WTC11 (cell line): Measurements from ENCODE around the gene CRACR2B. TPM values are rescaled to one million over a fixed set of nuclear protein-coding genes. Genes with fewer than 3 reads are reported as not detected.

Experiments used
- ATF1 ChIP-seq: sonication (generic); formaldehyde crosslinking; IDR thresholded peaks from 2 replicates; pipeline ENCODE4 v1.8.1; 2023; ENCODE audit warnings: mild to moderate bottlenecking, moderate library complexity, missing genetic modification reagents
- CDX4 ChIP-seq: fragments of 250-450 bp; sonication (Bioruptor Pico); IDR thresholded peaks from 2 replicates; pipeline ENCODE4 v1.9.0; 2021; ENCODE audit warnings: moderate library complexity, mild to moderate bottlenecking, inconsistent platforms, borderline replicate concordance
- CREB1 ChIP-seq: sonication (generic); formaldehyde crosslinking; IDR thresholded peaks from 2 replicates; pipeline ENCODE4 v1.8.0; 2023; ENCODE audit warnings: mild to moderate bottlenecking, missing genetic modification reagents
- ESRRA ChIP-seq: sonication (generic); formaldehyde crosslinking; IDR thresholded peaks from 2 replicates; pipeline ENCODE4 v1.8.1; 2022; ENCODE audit warnings: mild to moderate bottlenecking, missing genetic modification reagents, borderline replicate concordance
- FOXJ3 ChIP-seq: sonication (generic); formaldehyde crosslinking; IDR thresholded peaks from 2 replicates; pipeline ENCODE4 v1.9.0; 2021; ENCODE audit warnings: missing genetic modification reagents, mild to moderate bottlenecking, borderline replicate concordance
- FOXK1 ChIP-seq: sonication (generic); formaldehyde crosslinking; IDR thresholded peaks from 2 replicates; pipeline ENCODE4 v1.8.0; 2022; ENCODE audit warnings: mild to moderate bottlenecking, moderate library complexity, missing genetic modification reagents
- FOXP1 ChIP-seq: sonication (generic); formaldehyde crosslinking; IDR thresholded peaks from 2 replicates; pipeline ENCODE4 v1.8.0; 2022; ENCODE audit warnings: missing genetic modification reagents, mild to moderate bottlenecking, moderate library complexity, borderline replicate concordance
- GABPB1 ChIP-seq: sonication (generic); formaldehyde crosslinking; IDR thresholded peaks from 2 replicates; pipeline ENCODE4 v1.8.1; 2023; ENCODE audit warnings: mild to moderate bottlenecking, missing genetic modification reagents
- GTF2I ChIP-seq: fragments of 250-450 bp; sonication (Bioruptor Pico); conservative IDR thresholded peaks from 2 replicates; pipeline ENCODE4 v1.4.0; 2021; ENCODE audit warnings: mild to moderate bottlenecking
- IRF1 ChIP-seq: sonication (generic); formaldehyde crosslinking; IDR thresholded peaks from 2 replicates; pipeline ENCODE4 v1.8.0; 2023; ENCODE audit warnings: missing genetic modification reagents
- JUN ChIP-seq: sonication (generic); formaldehyde crosslinking; IDR thresholded peaks from 2 replicates; pipeline ENCODE4 v1.8.0; 2023; ENCODE audit warnings: mild to moderate bottlenecking, missing genetic modification reagents
- MAX ChIP-seq: sonication (generic); formaldehyde crosslinking; IDR thresholded peaks from 2 replicates; pipeline ENCODE4 v1.8.0; 2022; ENCODE audit warnings: mild to moderate bottlenecking, missing genetic modification reagents
- MLX ChIP-seq: sonication (generic); formaldehyde crosslinking; IDR thresholded peaks from 2 replicates; pipeline ENCODE4 v1.8.1; 2023; ENCODE audit warnings: mild to moderate bottlenecking, missing genetic modification reagents, moderate library complexity
- MXD4 ChIP-seq: fragments of 250-450 bp; sonication (Bioruptor Pico); IDR thresholded peaks from 2 replicates; pipeline ENCODE4 v1.8.0; 2021; ENCODE audit warnings: mild to moderate bottlenecking, moderate library complexity, borderline replicate concordance
- NFATC4 ChIP-seq: fragments of 250-450 bp; sonication (Bioruptor Pico); IDR thresholded peaks from 2 replicates; pipeline ENCODE4 v1.9.0; 2021; ENCODE audit warnings: mild to moderate bottlenecking
- NFE2L1 ChIP-seq: sonication (generic); formaldehyde crosslinking; IDR thresholded peaks from 2 replicates; pipeline ENCODE4 v1.8.1; 2023; ENCODE audit warnings: missing genetic modification reagents
- NR2C2 ChIP-seq: sonication (generic); formaldehyde crosslinking; IDR thresholded peaks from 2 replicates; pipeline ENCODE4 v1.8.0; 2022; ENCODE audit warnings: mild to moderate bottlenecking, missing genetic modification reagents
- SOX15 ChIP-seq: fragments of 250-450 bp; sonication (Bioruptor Pico); IDR thresholded peaks from 2 replicates; pipeline ENCODE4 v1.9.0; 2021; ENCODE audit warnings: mild to moderate bottlenecking
- SP1 ChIP-seq: sonication (generic); formaldehyde crosslinking; conservative IDR thresholded peaks from 2 replicates; pipeline ENCODE4 v1.8.1; 2022; ENCODE audit warnings: missing genetic modification reagents
- ZNF121 ChIP-seq: sonication (generic); formaldehyde crosslinking; IDR thresholded peaks from 2 replicates; pipeline ENCODE4 v1.8.0; 2023; ENCODE audit warnings: missing genetic modification reagents
- ZNF138 ChIP-seq: sonication (generic); formaldehyde crosslinking; conservative IDR thresholded peaks from 2 replicates; pipeline ENCODE4 v1.8.1; 2022; ENCODE audit warnings: mild to moderate bottlenecking, moderate library complexity, missing genetic modification reagents
- ZNF232 ChIP-seq: sonication (generic); formaldehyde crosslinking; IDR thresholded peaks from 2 replicates; pipeline ENCODE4 v1.8.0; 2022; ENCODE audit warnings: mild to moderate bottlenecking, missing genetic modification reagents
- ZNF317 ChIP-seq: sonication (generic); formaldehyde crosslinking; IDR thresholded peaks from 2 replicates; pipeline ENCODE4 v1.8.1; 2023; ENCODE audit warnings: low read depth, mild to moderate bottlenecking, moderate library complexity, missing genetic modification reagents, borderline replicate concordance
- ZNF396 ChIP-seq: fragments of 250-450 bp; sonication (Bioruptor Pico); IDR thresholded peaks from 2 replicates; pipeline ENCODE4 v1.8.0; 2021; ENCODE audit warnings: mild to moderate bottlenecking, moderate library complexity, borderline replicate concordance
- ZNF423 ChIP-seq: fragments of 250-450 bp; sonication (Bioruptor Pico); IDR thresholded peaks from 2 replicates; pipeline ENCODE4 v2.1.2; 2022; ENCODE audit warnings: mild to moderate bottlenecking, moderate library complexity
- total RNA-seq: library from RNA; stranded (reverse); gene quantifications from 3 replicates; pipeline ENCODE4 v1.2.3, GENCODE V29; 2021
- TF ChIP-seq, protein P1 (sequence below): fragments of 250-450 bp; sonication (Bioruptor Pico); conservative IDR thresholded peaks from 2 replicates; pipeline ENCODE4 v1.9.0; 2021; ENCODE audit warnings: mild to moderate bottlenecking
- TF ChIP-seq, protein P2 (sequence below): fragments of 200-600 bp; IDR thresholded peaks from 2 replicates; pipeline ENCODE4 v1.8.0; 2022; ENCODE audit warnings: antibody characterized with exemption
- TF ChIP-seq, protein P3 (sequence below): fragments of 250-450 bp; sonication (Bioruptor Pico); IDR thresholded peaks from 2 replicates; pipeline ENCODE4 v1.9.0; 2021; ENCODE audit warnings: mild to moderate bottlenecking
- TF ChIP-seq, protein P4 (sequence below): sonication (generic); formaldehyde crosslinking; IDR thresholded peaks from 2 replicates; pipeline ENCODE4 v1.8.1; 2023; ENCODE audit warnings: mild to moderate bottlenecking, missing genetic modification reagents
- TF ChIP-seq, protein P5 (sequence below): sonication (generic); formaldehyde crosslinking; IDR thresholded peaks from 2 replicates; pipeline ENCODE4 v1.8.1; 2022; ENCODE audit warnings: missing genetic modification reagents, borderline replicate concordance

Gene CRACR2B
- total RNA-seq, 1 experiment from 2014 or later, result 46.5 TPM

DNA sequence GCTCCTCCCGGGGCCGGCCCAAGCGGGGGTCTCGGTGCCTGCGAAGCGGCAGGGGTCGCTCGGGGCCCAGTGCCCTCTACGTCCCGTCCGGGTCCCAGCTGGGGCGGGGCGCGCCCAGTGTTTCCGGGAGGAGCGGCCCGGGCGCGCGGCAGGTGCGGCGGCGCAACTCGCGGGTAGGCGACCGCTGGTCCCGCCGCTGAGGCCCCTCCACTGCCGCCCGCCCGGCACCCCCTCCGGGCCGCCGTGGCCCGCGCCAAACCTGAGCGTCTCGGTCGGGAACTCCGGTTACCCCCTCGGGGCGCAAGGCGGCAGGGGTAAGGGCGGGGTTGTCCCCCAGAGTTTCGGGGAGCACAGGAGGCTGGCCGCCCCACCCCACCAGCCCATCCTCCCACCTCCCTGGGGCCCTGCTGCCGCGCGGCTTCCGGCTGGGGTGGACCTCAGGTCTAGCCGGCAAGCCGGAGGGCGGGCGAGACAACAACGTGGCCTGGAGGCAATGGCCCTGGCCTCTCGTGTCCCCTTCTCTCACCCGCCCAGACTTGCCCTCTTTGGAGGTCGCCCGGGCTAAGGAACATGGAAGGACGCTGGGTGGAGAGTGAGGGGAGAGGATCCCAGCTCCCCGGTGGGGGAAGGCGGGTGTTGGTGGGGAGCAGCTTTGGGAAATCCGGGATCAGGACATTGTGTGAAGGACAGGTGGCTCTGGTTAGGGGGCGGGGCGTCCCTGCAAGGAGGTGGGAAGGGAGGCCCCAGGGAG, 398 bp upstream of the CRACR2B start (continued):
- 0 out of 2 replicates have a peak, but pooled peaks have one; percentile 56 for TF ChIP-seq FOXK1 (CRISPR knock-in tag)
- TF ChIP-seq, protein P1, sequence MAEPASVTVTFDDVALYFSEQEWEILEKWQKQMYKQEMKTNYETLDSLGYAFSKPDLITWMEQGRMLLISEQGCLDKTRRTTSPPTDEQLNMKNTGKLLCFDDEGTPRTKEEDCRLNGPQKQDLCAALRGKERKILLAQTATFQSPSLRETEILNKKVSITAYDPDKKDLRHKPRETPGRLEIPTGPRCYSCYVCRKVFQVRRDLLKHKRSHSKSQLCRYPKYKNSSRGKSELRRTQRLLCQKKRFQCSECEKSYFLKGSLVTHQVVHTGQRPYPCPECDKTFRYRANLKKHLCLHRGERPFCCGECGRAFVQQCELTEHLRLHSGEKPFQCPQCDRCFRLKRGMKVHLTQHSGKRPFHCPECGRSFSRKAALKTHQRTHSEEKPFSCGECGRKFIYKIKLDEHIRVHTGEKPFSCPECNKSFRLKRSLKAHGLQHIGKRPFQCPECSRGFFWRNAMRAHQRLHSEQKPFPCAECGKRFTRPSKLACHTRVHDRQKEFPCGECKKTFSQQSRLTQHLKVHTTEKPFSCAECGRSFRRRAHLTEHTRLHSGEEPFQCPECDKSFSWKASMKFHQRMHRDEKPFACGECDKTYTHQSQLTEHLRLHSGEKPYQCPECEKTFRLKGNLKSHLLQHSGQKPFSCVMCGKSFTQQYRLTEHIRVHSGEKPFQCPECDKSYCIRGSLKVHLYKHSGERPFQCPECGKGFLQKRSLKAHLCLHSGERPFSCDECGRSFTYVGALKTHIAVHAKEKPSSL (CRISPR knock-in tag), result no peak
- peak; percentile 23; the same call in 1 of the 2 replicates for TF ChIP-seq ESRRA
- no peak for TF ChIP-seq NFE2L1
- no peak for TF ChIP-seq FOXJ3
- no peak; the same call in 1 of the 2 replicates for TF ChIP-seq FOXP1 (CRISPR knock-in tag)
- no peak for TF ChIP-seq ZNF138 (CRISPR knock-in tag)
- no peak for TF ChIP-seq JUN (CRISPR knock-in tag)
- TF ChIP-seq ZNF423, result no peak
- TF ChIP-seq GTF2I (CRISPR knock-in tag), result no peak
- no peak for TF ChIP-seq MLX
- TF ChIP-seq MAX (CRISPR knock-in tag), result peak; percentile 43; the same call in 1 of the 2 replicates
- TF ChIP-seq, protein P2, sequence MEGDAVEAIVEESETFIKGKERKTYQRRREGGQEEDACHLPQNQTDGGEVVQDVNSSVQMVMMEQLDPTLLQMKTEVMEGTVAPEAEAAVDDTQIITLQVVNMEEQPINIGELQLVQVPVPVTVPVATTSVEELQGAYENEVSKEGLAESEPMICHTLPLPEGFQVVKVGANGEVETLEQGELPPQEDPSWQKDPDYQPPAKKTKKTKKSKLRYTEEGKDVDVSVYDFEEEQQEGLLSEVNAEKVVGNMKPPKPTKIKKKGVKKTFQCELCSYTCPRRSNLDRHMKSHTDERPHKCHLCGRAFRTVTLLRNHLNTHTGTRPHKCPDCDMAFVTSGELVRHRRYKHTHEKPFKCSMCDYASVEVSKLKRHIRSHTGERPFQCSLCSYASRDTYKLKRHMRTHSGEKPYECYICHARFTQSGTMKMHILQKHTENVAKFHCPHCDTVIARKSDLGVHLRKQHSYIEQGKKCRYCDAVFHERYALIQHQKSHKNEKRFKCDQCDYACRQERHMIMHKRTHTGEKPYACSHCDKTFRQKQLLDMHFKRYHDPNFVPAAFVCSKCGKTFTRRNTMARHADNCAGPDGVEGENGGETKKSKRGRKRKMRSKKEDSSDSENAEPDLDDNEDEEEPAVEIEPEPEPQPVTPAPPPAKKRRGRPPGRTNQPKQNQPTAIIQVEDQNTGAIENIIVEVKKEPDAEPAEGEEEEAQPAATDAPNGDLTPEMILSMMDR, result no peak
- TF ChIP-seq ATF1 (CRISPR knock-in tag), result no peak
- TF ChIP-seq MXD4 (CRISPR knock-in tag), result no peak
- peak; percentile 39 for TF ChIP-seq SP1
- no peak for TF ChIP-seq CDX4 (CRISPR knock-in tag)
- no peak for TF ChIP-seq NFATC4
- TF ChIP-seq, protein P3, sequence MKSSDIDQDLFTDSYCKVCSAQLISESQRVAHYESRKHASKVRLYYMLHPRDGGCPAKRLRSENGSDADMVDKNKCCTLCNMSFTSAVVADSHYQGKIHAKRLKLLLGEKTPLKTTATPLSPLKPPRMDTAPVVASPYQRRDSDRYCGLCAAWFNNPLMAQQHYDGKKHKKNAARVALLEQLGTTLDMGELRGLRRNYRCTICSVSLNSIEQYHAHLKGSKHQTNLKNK (CRISPR knock-in tag), result no peak
- TF ChIP-seq SOX15, result no peak
- no peak for TF ChIP-seq IRF1
- TF ChIP-seq ZNF232 (CRISPR knock-in tag), result no peak
- 0 out of 2 replicates have a peak, but pooled peaks have one; percentile 49 for TF ChIP-seq GABPB1 (CRISPR knock-in tag)
- TF ChIP-seq, protein P4, sequence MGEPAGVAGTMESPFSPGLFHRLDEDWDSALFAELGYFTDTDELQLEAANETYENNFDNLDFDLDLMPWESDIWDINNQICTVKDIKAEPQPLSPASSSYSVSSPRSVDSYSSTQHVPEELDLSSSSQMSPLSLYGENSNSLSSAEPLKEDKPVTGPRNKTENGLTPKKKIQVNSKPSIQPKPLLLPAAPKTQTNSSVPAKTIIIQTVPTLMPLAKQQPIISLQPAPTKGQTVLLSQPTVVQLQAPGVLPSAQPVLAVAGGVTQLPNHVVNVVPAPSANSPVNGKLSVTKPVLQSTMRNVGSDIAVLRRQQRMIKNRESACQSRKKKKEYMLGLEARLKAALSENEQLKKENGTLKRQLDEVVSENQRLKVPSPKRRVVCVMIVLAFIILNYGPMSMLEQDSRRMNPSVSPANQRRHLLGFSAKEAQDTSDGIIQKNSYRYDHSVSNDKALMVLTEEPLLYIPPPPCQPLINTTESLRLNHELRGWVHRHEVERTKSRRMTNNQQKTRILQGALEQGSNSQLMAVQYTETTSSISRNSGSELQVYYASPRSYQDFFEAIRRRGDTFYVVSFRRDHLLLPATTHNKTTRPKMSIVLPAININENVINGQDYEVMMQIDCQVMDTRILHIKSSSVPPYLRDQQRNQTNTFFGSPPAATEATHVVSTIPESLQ, result no peak
- no peak for TF ChIP-seq ZNF121 (CRISPR knock-in tag)
- TF ChIP-seq, protein P5, sequence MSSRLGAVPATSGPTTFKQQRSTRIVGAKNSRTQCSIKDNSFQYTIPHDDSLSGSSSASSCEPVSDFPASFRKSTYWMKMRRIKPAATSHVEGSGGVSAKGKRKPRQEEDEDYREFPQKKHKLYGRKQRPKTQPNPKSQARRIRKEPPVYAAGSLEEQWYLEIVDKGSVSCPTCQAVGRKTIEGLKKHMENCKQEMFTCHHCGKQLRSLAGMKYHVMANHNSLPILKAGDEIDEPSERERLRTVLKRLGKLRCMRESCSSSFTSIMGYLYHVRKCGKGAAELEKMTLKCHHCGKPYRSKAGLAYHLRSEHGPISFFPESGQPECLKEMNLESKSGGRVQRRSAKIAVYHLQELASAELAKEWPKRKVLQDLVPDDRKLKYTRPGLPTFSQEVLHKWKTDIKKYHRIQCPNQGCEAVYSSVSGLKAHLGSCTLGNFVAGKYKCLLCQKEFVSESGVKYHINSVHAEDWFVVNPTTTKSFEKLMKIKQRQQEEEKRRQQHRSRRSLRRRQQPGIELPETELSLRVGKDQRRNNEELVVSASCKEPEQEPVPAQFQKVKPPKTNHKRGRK (CRISPR knock-in tag), result no peak
- no peak for TF ChIP-seq ZNF317 (CRISPR knock-in tag)
- no peak for TF ChIP-seq CREB1
- TF ChIP-seq NR2C2 (CRISPR knock-in tag), result no peak
- TF ChIP-seq ZNF396 (CRISPR knock-in tag), result no peak
